Testis (tissue), 3 donors: ENCODE data around the gene GTF2F1. TPM values are rescaled to one million over a fixed set of nuclear protein-coding genes. Genes with fewer than 3 reads are reported as not detected.

Experiments used
- DNase-seq: peaks from one replicate; pipeline ENCODE4 v3.0.0-alpha.2; 2019
- H3K27ac ChIP-seq, 2 donors: fragments of 200-600 bp; sonication (generic); one replicate each; pipeline ENCODE4 v1.5.1; 2019
- H3K27me3 ChIP-seq: fragments of 200-600 bp; sonication (generic); one replicate; pipeline ENCODE4 v1.5.1; 2019
- H3K36me3 ChIP-seq: fragments of 200-600 bp; sonication (generic); one replicate; pipeline ENCODE4 v1.5.1; 2017; ENCODE audit warnings: low read depth; ENCODE audit errors: missing control alignments
- H3K4me1 ChIP-seq: fragments of 200-600 bp; sonication (generic); one replicate; pipeline ENCODE4 v1.5.1; 2019
- H3K4me3 ChIP-seq, 2 donors: fragments of 200-600 bp; sonication (generic); one replicate each; pipeline ENCODE4 v1.5.1; 2017 to 2019
- H3K9me3 ChIP-seq: fragments of 200-600 bp; sonication (generic); one replicate; pipeline ENCODE4 v1.5.1; 2017
- CTCF ChIP-seq, 3 experiments: fragments of 450-650 bp in 2 of 3; fragments of 200-600 bp in 1 of 3; sonication (generic) in 1 of 3; IDR thresholded peaks; one replicate each; pipeline ENCODE4 v1.5.1; 2016 to 2019; ENCODE audit warnings: antibody characterized with exemption in 3 of 3, mild to moderate bottlenecking in 2 of 3, moderate library complexity in 1 of 3
- POLR2A ChIP-seq: fragments of 450-650 bp; IDR thresholded peaks from one replicate; pipeline ENCODE4 v1.6.1; 2017; ENCODE audit warnings: antibody characterized with exemption, mild to moderate bottlenecking, moderate library complexity
- WGBS, 2 donors: methylation state at CpG; one replicate each; pipeline ENCODE4 v1.1.5; 2018; 5-methylcytosine and 5-hydroxymethylcytosine counted together
- intact Hi-C: fragments of 100-400 bp; cut with DNase I; formaldehyde crosslinking; loops from one replicate; pipeline ENCODE4 v1.15.1; 2023; ENCODE audit warnings: low total_unique reads
- polyA plus RNA-seq: library from polyadenylated mRNA; stranded (reverse); fragments of 350-450 nt; fragmentation: Illumina TruSeq; extraction: RNeasy Lipid Tissue Mini Kit (QIAGEN cat#74804); gene quantifications from one replicate; pipeline ENCODE4 v1.2.3, GENCODE V29; 2014; ENCODE audit warnings: low read depth, low replicate concordance; ENCODE audit not compliant: insufficient read depth
- total RNA-seq, 2 donors: library from RNA; depleted of rRNA; stranded (reverse); fragments of >200 nt; gene quantifications; one replicate each; pipeline ENCODE4 v1.2.3, GENCODE V29; 2016

Gene GTF2F1
- total and polyA plus RNA-seq, 3 donors from 2014 or later = 78.1 to 122 (median 81.1) TPM

GRCh38 chr19:6376512-6377190 lies 16.3 kb downstream of the GTF2F1 start:
- no peak for TF ChIP-seq POLR2A
- no peak for TF ChIP-seq CTCF (IDR thresholded peaks at IDR 0.05)
- Histone ChIP-seq H3K27ac (peak overlapping the region in 1 of 2 donors; percentile 8), H3K4me3 (no peak overlapping the region), H3K36me3 (no peaks in the 10 kb centered on the region), H3K27me3 (no peaks in the 10 kb centered on the region), H3K9me3 (no peaks in the 10 kb centered on the region), H3K4me1 (peaks cover 8% of the 10 kb centered on the region)
- 65 to 68% methylated on average over 14 to 19 of the region's 19 CpGs for WGBS, 2 donors
- intact Hi-C loops = no loop called here
- DNase-seq = no peak

- no peak for TF ChIP-seq POLR2A
- TF ChIP-seq CTCF (IDR thresholded peaks at IDR 0.05) = no peak
- DNase-seq = no peak
- peaks cover 8% of the 10 kb centered on the region for H3K4me1 ChIP-seq
Observed at GRCh38 chr19:6375411-6376010, 17.5 kb downstream of the GTF2F1 start, which contains the start of gene PSPN. TSS of gene PSPN (minus strand) at chr19:6375933. CDS start at chr19:6375849, 84 bp downstream.

DNA sequence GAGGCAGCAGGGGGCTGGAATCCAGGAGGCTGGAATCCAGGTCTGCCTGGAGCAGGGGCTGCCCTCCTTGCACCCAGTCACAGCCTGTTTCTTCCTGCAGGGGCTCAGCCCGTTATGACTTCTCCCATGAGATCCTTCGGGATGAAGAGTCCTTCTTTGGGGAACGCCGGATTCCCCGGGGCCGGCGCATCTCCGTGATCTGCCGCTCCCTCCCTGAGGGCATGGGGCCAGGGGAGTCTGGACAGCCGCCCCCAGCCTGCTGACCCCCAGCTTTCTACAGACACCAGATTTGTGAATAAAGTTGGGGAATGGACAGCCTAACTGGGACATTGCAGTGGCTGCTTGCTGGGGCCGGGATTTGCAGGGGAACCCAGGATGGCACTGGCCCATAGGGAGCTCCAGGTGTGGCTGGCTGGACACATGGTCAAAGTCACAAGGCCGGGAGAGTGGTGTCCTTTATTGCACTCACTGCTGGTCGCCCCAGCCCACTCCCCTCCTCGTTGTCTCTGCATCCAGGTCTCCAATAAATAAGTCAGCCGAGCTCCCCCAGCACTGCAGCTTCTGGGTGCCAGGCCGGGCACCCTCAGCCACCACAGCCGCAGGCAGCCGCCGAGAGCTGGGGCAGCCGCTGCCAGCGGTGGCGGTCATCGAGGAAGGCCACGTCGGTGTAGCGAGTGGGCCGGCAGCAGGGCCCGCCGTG lies 18.1 kb downstream of the GTF2F1 start:
- DNase-seq = no peak
- no peaks in the 10 kb centered on the region for H3K36me3 ChIP-seq
- H3K9me3 ChIP-seq = no peaks in the 10 kb centered on the region
- H3K27ac ChIP-seq = no peak overlapping the region
- WGBS, 2 donors = 71 to 81% methylated on average over 4 to 29 of the region's 29 CpGs
- intact Hi-C loops = no loop called here
- H3K27me3 ChIP-seq = no peaks in the 10 kb centered on the region
- TF ChIP-seq POLR2A (no peak), CTCF (IDR thresholded peaks at IDR 0.05) (no peak)
- no peak overlapping the region for H3K4me3 ChIP-seq
- peaks cover 8% of the 10 kb centered on the region for H3K4me1 ChIP-seq

More at GRCh38 chr19:6375411-6376010, 17.5 kb downstream of the GTF2F1 start, which contains the start of gene PSPN:
- Histone ChIP-seq H3K9me3 (no peaks in the 10 kb centered on the region), H3K4me3 (no peak within 1 kb of the TSS), H3K27me3 (no peaks in the 10 kb centered on the region), H3K27ac (peak within 1 kb of the TSS in 1 of 2 donors; percentile 8), H3K36me3 (no peaks in the 10 kb centered on the region)
- WGBS, 2 donors = 84 to 93% methylated on average over 7 to 25 of the region's 25 CpGs
- intact Hi-C loops = no loop called here

DNA sequence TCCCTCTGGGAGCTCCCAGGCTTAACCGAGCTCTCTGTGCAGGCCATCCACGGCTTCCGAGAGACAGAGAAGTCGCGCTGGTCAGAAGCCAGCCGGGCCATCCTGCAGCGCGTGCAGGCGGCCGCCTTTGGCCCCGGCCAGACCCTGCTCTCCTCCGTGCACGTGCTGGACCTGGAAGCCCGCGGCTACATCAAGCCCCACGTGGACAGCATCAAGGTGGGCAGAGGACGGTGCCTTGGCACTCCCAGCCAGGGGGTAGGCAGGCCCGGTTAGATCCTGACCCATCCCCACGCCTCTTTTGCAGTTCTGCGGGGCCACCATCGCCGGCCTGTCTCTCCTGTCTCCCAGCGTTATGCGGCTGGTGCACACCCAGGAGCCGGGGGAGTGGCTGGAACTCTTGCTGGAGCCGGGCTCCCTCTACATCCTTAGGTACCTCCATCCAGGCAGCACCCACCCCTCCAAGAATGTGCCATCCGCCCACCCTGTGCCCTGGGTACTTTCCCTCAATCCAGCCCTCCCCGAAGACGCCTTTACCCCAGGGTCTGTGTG lies 18.7 kb downstream of the GTF2F1 start:
- TF ChIP-seq CTCF (IDR thresholded peaks at IDR 0.05) (no peak), POLR2A (no peak)
- H3K9me3 ChIP-seq = no peaks in the 10 kb centered on the region
- 39 to 42% methylated on average over 11 to 29 of the region's 29 CpGs for WGBS, 2 donors
- no peaks in the 10 kb centered on the region for H3K36me3 ChIP-seq
- H3K4me1 ChIP-seq = peaks cover 8% of the 10 kb centered on the region
- H3K27ac ChIP-seq = peak overlapping the region; percentile 26 to 99
- intact Hi-C loops = no loop called here
- no peaks in the 10 kb centered on the region for H3K27me3 ChIP-seq
- DNase-seq = no peak
- peak overlapping the region in 1 of 2 donors; percentile 97 for H3K4me3 ChIP-seq
